SHP77 (cell line): Measurements from ENCODE around the gene SSTR1.

ENCODE experiments used
- DNase-seq, 2 experiments: peaks; one replicate each; lab custom pipeline; 2025; lab: John Stamatoyannopoulos, UW

The SSTR1 gene

GRCh38 chr14:38238332-38238731 is 30.6 kb downstream of the SSTR1 start:
- DNase-seq, result no peak

- DNase-seq, result no peak
Observed at GRCh38 chr14:38238878-38239277, 31.2 kb downstream of the SSTR1 start.

- no peak for DNase-seq
Observed at GRCh38 chr14:38243696-38244240, 36.1 kb downstream of the SSTR1 start.

- peak in 1 of 2 experiments; percentile 8 for DNase-seq
Observed at GRCh38 chr14:38248321-38249028, 40.8 kb downstream of the SSTR1 start.

- no peak for DNase-seq
Observed at GRCh38 chr14:38250331-38250730, 42.6 kb downstream of the SSTR1 start.

GRCh38 chr14:38252066-38252710 is 44.5 kb downstream of the SSTR1 start:
- no peak for DNase-seq

GRCh38 chr14:38253676-38254075 is 46.0 kb downstream of the SSTR1 start:
- no peak for DNase-seq

GRCh38 chr14:38254571-38255407 is 47.1 kb downstream of the SSTR1 start:
- DNase-seq, result no peak

- DNase-seq, result no peak
Observed at GRCh38 chr14:38255408-38255672, 47.6 kb downstream of the SSTR1 start.

- DNase-seq, result no peak
Observed at GRCh38 chr14:38255673-38256532, 48.2 kb downstream of the SSTR1 start, which contains the start of gene CLEC14A. Gene CLEC14A (minus strand): TSS chr14:38256093. CDS start chr14:38256022, 71 bp downstream.

- DNase-seq, result no peak
Observed at GRCh38 chr14:38256533-38256840, 48.8 kb downstream of the SSTR1 start.

- no peak for DNase-seq
Observed at GRCh38 chr14:38257507-38257906, 49.8 kb downstream of the SSTR1 start.

GRCh38 chr14:38261620-38262019 is 53.9 kb downstream of the SSTR1 start:
- DNase-seq, result no peak
